HG02798 (cell line): ENCODE measurements around the gene DNAH5.

Experiments used
- ATAC-seq: cut with Tn5 transposase; IDR thresholded peaks from one replicate; pipeline ENCODE4 v1.9.1; 2021; ENCODE audit warnings: mild to moderate bottlenecking; ENCODE audit not compliant: unreplicated experiment, poor library complexity

The DNAH5 gene

DNA sequence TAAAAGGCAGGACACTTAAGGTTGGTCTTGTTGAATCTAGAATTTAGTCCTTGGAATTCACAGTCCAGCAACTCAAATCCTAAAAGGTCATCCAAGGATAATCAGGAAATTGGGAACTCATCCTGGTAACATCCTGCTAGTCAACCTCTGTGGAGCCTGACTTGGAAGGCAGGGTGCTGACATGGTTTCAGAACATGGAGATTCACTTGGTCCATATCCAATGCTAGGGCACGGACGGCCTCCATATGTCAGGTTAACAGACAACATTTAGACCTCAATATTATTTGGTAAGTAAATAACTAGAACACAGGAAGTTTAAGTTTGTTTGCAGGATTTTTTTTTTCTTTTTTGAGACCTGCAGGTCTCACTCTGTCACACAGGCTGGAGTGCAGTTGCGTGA is 783 bp upstream of the DNAH5 start:
- no peak for ATAC-seq

DNA sequence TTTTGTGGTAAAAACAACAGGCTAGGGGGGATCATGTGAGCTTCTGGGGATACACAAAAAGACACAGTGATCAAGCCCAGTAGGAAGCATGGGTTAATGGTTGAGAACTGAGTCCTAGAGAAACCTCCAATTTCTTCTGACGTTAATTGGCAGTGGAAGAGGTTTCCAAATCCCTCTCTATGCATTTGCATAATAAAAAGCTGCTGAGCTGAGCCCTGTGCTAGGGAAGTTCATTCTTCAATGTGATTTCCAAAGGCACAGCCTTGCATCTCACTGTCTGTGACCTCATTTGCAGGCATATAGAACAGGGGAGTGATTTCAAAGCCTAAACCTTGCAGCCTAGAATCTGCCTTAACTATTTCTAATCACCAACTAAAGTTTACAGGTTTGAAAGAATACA is 812 bp downstream of the DNAH5 start:
- ATAC-seq: no peak

DNA sequence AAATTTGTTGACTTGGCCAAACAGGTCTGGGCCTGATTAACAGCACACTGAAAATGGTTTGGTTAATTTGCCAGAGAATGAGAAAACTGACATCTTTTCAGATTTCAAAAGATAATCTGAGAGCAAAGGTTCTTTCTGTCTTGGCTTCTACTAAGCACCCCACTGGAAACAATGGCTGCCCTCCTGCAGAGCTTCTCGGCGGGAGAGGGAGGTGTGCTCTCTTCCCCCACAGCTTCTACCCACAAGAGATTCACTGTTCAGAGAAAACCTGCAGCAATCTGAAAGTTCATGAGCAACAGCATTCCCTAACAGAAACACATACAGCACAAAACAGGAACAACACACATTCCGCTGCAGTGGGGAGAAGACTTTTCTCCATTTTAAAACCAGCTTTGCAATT is 3.0 kb downstream of the DNAH5 start:
- ATAC-seq: no peak

DNA sequence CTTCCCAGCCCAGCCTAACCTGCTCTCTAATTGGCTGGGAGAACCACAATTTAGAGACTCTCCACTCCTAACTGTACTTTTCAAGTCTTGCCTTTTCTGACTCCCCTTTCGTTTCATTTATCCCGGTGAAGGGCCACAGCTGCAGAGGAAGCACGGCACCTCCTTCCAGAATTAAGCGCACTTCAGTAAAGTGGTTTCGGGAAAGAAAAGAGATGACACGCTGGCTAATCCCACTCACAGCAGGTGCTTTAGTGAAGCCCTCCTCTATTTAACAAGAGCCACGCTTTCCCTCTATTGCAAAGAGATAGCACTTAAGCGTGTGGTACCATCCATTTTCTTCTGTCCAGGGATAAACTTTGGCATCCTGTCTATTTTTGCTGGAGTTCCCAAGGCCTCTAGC is 4.8 kb downstream of the DNAH5 start:
- no peak for ATAC-seq

DNA sequence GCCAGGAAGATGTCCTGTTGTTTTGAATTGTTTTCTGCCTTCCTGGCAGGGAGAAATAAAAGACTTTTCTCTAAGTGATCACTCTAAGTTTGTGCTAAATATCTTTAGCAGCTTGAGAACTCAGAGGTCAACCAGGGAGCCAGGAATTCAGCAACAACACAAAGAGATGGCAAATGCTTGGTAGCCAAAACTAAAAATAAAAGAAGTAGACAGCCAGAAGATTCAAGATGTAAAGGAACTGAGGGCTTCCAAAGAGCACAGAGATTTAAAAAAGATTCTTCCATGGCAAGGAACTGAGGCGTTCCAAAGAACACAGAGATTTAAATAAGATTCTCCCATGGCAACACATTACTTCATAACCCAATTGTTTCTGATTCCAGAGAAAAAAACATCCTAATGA is 9.6 kb downstream of the DNAH5 start:
- no peak for ATAC-seq

DNA sequence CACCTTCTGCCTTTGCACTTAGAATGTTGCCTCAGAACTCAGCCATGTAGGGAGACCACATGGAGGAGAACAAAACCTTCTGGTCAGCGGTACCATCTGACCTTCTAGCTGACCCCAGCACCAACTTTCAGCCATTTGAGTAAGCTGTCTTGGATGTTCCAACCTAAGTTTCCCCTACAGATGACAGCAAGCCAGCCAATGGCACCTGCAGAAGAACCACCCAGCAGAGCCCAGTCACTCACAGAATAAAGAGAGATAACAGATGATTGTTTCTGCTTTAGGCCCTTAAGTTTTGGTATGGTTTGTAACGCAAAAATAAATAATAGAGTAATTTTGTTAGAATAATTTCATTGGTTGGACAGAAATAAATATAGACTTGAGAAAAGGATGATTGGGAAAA is 10.4 kb downstream of the DNAH5 start:
- ATAC-seq: no peak

DNA sequence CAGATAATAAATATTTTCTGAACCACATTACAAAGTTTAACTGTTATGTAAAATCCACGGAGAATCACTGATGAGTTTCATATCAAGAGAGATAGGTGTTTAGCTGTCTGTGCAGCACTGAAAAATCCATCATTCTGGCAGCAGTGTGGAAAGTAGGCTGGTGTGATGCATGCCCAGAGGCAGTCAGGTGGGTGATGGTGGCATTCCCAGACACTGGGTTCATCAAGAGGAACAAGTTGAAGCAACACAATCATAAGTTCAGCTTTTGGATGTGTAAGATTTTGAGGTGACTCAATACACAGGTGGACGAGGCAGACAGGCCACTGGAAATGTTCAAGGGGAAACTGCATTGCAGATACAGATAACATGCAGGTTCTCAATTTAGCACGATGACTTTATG is 11.9 kb downstream of the DNAH5 start:
- ATAC-seq: no peak

DNA sequence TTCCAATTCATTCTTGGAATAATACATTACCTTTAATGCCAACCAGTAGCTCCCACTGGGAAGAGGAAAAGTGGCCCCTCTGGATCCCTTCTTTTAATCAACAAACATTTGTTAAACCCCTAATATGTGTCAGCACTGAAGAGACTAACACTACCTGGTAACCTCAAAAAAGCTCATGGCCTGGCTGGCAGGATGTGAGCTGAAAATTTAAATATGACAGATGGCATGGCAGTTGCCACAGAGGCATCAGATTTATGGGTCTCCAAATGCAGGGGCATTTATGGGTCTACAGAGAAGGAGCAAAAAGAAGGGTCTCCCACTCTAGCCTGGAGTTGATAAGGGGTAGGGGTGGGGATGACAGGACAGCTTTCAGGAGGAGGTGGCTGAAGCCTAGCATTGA is 12.5 kb downstream of the DNAH5 start:
- ATAC-seq: no peak

DNA sequence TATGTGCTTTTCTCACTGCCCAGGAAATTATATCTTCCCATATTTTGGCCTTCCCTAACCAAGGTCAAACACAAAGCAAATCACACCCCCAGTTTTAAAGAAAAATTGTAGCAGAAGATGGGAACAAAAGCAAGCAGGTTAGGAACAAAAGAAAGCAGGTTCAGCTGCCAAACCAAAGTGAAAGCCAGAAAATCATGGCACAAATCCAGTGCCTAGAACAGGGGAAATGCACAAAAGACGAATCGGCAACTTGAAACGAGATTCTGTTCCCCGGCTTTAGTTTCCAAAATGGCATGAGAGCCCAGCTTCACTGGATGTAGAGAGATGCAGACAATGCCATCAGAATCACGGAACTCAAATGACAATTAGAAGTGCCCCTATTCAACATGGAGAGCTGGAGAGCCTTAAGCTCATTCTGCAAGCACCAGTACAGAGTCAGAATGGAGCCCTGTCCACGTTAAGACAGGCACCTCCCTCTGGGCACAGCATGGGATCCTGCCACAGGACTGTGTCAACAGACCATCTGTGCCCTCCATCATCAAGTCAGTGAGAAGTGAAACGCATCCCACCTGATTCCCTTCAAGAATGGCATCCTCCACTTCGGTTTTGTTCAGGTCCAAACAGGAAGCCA is 13.8 kb downstream of the DNAH5 start:
- ATAC-seq: no peak

DNA sequence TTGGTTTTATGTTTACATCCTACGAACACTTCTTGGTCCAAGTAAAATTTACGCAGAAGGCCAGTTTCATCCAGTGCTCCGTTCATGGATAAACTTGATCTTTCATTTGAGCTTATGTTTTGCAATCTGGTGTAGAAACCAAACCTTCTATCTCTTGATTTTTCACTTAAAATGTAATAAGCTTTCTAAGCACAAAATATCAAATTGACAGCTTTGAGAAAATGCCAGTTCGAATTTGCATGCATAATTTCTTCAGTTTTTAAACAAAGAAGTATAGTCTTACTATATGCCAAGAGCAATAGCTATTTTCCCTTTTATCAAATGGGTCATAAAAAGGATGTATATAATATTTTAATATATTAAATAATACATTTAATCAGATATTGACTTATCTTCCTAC is 17.8 kb downstream of the DNAH5 start:
- ATAC-seq: no peak

DNA sequence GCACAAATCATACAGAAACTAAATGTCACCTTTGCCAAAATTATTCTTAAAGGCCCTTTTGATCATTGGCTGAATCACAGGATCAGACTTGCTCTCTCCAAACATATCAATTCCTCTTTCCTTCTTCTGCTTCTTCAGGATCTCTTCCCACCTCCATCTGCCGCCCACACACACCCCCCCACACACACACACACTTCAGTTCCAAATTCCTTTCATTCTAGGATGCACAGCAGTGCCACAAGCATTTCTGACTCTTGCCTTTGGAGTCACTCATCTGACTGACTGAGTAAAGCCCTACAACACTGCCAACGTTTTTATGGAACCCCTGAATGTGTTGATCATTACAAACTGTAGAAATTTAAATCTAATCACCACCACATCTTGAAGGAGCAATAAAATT is 22.9 kb downstream of the DNAH5 start:
- ATAC-seq: no peak

DNA sequence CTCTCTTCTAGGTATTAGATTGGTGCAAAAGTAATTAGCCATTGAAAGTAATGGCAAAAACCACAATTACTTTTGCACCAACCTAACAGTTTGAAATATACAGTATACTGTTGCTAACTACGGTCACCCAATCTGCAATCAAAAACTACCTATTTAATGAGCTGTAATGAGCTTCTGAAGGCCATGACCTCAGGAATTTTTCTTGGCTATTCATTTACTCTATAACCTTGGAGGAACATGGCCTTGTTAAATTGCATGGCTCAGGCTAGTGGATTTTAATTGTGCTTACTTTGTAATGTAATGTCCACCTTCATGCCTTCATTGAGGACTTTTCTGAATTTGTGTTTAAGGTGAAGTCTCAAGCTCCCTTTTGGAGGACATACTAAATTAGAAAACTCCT is 24.7 kb downstream of the DNAH5 start:
- ATAC-seq: no peak

DNA sequence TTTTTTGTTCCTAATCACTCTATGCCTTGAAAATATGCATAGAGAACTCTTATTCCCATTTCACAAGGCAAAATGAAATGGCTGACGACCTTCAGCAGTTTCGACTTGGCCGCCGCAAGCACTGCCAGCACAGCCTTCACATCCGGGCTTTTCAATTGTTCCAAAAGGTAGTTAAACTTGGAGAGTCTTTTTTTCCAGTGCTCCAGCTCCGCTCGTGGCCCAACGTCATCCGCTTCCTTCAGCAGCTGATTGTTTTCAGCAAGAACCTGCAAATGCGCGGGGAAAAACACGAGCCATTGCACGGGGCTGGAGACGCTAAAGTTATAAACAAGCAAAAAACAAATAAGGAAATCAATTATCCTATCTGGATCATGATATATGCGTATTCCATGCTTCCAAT is 25.4 kb downstream of the DNAH5 start:
- ATAC-seq: no peak

DNA sequence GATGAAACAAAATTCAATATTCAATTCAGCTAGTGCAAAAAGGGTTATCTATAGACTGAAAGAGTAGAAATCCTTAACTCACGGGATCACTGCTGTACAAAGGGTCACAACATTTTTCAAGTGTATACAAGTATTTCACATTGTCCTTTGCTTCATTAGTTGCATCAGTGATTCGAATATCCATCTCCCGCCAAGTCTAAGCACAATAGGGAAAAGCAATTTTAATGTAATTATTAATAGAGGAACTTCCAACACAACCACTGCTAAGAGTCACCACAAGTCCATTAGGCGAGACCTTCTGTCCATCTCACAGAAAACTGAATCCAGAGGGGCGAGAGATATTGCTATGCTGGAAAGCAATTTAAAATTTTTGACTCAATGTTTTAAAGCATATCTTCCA is 27.4 kb downstream of the DNAH5 start:
- no peak for ATAC-seq

DNA sequence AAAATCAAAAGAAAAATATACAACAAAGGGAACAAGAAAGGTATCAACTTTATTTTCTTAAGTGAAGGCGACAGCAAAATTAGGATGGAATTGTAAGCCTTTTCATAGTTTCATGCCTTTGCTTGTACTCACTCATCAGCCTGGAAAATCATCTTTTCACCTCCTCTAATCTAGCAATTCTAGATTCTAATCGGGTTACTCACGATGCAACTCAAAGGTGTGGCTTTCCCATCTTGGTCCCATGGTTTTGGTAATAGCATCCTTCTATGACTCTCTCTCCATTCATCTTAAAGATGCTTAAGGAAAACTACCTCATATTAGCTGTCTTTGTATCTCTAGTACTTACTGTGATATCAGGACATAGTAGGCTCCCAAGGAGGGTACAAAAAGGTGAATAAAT is 30.5 kb downstream of the DNAH5 start:
- no peak for ATAC-seq

DNA sequence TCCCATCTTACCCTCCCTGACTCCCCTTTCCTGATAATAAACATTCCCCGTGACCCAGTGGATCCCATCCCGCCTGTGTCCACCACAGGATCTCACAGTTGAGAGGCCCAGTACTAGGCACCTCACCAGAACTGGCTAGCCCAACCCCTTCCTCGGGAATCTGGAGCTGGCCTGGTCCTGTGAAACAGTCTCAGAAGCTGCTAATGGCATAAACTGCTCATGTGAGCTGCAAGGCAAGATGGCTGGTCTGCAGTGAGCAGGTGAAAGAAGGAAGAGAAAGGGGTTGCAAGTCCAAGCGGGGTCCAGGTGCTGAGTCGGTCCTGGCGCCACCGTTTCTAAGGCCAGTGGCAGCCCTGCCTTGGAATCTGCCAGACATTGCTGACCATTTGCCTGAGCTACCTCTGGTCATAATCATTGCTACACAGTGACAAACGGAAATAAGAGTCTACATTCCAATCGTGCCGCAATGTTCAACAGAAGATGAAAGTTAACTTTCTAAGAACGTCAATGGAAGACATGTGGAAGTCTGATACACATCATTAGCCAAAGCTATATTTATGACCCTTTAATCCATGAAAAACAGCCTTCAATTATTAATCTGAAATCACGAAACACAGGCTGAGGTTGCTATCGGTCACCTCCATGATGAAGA is 33.7 kb downstream of the DNAH5 start:
- ATAC-seq: no peak

DNA sequence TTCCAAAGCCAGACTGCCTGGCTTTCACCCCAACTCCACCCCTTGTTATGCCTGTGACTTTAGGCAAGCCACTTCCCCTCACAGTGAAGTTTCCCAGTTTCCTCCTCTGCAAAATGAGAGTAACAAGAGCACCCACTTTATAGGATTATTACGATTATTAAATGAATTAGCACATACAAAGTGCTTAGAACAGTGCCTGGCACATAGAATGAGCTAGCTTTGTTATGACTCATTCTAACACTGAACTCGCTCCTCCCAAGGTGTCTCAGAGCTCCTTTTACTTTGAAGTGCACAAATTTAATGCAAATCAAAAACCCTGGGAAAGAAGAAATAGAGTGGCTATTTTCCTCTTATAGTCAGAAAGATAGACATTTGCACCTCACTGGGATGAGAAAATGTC is 34.3 kb downstream of the DNAH5 start:
- no peak for ATAC-seq

DNA sequence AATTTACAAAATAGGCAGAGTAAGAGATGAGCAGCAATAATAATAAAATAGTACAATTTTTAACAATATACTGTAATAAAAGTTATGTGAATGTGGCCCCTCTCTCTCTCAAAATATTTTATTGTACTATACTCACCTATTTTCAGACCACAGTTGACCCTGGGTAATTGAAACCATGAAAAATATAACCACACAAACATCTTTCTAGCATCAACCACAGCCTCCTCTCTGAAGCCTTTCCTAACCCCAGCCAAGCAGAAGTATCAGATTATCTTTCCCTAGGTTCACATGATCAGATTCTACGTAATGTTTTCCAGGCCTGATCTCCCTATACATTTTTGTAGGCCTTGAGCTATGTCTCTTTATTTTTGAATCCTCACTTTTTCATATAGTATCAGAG is 35.2 kb downstream of the DNAH5 start:
- no peak for ATAC-seq

DNA sequence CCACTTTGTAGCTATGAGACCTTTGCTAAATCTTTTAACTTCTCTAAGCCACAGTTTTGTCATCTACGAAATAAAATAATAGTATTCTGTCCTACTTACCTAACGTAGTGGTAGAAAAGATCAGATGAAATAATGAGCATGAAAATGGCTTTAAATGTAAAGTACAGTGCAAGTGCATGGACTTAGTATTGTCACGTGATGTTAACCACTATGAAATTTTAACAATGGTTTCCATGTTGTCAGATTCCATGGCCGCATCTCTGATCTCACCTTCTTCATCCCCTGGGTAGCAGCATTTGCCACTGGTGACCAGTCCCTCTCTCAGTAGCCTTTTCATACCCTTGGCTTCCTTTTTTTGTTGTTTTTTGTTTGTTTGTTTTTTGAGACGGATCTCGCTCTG is 45.9 kb downstream of the DNAH5 start:
- no peak for ATAC-seq

DNA sequence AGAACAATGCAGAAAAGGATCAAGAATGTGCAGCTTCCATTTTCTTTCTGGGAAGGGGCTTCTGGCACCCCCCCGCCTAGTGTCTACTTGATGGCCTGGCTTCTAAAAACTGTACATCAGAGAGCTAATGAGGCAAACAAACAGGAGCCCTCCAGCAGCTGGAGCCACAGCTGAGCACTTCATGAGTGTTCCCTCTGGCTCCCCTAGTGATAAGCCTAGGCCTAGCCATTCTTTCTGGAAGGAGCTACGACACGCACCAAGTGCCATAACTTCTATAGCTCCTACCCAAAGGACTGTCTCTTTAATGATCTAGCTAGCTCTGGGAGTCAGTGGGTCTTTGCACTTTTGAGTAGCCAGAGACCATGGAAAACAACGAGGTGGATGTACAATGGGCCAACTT is 66.1 kb downstream of the DNAH5 start:
- no peak for ATAC-seq

DNA sequence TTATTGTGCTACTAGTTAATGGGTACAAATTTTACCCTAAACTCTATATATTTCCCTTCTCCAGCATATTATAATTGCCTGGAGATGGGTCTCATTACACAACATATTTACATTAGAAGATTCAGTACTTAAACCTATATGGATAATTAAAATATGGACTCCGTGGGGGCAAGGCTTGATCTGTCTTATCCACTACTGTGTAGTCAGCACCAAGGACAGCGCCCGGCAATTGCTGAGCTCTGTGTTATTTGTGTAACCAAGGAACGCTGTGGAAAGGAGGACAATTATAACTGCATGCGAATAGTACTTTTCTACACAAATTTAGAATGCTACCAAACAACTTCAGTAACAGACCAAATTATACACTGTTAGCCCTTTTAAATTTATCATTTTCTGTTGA is 77.7 kb downstream of the DNAH5 start:
- ATAC-seq: no peak

DNA sequence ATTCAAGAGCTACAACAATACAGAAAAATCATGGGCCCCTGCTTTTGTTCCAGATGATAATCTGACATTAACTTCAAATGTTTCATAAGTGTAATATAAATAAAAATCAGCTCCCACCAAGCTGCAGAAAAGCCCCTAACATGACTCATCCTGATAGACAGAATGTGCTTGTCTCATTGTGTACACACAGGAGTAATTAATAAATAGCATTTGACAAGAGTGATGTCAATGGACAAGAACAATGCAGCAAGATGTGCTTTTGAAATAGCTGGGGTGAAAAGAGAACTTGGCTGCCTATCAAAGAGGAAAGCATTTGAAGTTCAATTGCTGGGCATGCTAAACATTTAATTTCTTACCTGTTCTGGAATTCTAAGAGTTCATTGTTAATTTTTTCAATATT is 79.2 kb downstream of the DNAH5 start:
- ATAC-seq: no peak

DNA sequence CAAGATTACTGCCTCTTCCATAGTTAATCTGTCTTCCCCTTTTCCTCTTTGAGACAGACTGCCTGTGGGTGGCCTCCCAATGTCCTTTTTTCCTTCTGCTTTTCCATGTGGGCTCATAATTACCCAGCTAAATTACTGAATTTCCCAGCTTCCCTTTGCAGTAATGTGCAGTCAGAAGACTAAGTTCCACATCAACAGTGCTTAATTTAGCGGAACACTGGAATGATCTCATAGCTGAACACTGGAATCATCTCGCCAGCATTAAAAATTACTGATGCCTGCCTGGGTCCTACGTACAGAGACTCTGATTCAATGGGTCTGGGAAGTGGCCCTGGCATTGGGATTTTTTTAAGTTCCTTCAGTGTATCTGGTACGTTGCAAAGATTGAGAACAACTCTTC is 84.3 kb downstream of the DNAH5 start:
- no peak for ATAC-seq
